A549 (cell line): Measurements from ENCODE around the gene CEBPE. TPM values are rescaled to one million over a fixed set of nuclear protein-coding genes. Genes with fewer than 3 reads are reported as not detected.

Experiments
- ATAC-seq, 2 experiments: fragments of 200-7000 bp in 1 of 2; fragments of >200 bp in 1 of 2; cut with Nextera tagmentation in 1 of 2; cut with Tn5 transposase in 1 of 2; 3 replicates each; pipeline versions ENCODE4 v1.8.0 to v1.9.1; 2018 to 2020; ENCODE audit warnings: mild to moderate bottlenecking in 1 of 2, moderate library complexity in 1 of 2
- CTCF ChIA-PET: fragments of 300-600 bp; sonication (Branson Sonifier 250); formaldehyde crosslinking; extraction: SDS; loops from one replicate; lab custom pipeline; 2021; ENCODE audit warnings: antibody characterized with exemption, inconsistent platforms; lab: Yijun Ruan, JAX
- POLR2A ChIA-PET: fragments of 350-600 bp; formaldehyde crosslinking; extraction: SDS; loops from one replicate; lab custom pipeline; 2021; ENCODE audit warnings: antibody characterized with exemption, inconsistent platforms; lab: Yijun Ruan, JAX
- DNase-seq, 2 experiments: peaks; one replicate each; pipeline versions ENCODE4 v3.0.0 to v3.0.0-alpha.2; 2011 to 2016; ENCODE audit warnings: low read depth in 1 of 2, low spot score in 1 of 2
- FAIRE-seq: peaks from 2 replicates; lab custom pipeline; 2011; peaks lifted over from hg19 to GRCh38; lab: Jason Lieb, UNC
- H3K27ac ChIP-seq, 2 experiments: fragments of >200 bp; sonication (Bioruptor Twin); formaldehyde crosslinking; 3 replicates each; pipeline ENCODE4 v1.5.1; 2016 to 2017
- H3K4me1 ChIP-seq: fragments of >200 bp; sonication (Bioruptor Twin); formaldehyde crosslinking; 3 replicates; pipeline ENCODE4 v1.6.1; 2016
- H3K4me2 ChIP-seq: fragments of >200 bp; sonication (Bioruptor Twin); formaldehyde crosslinking; 3 replicates; pipeline ENCODE4 v1.6.1; 2016
- H3K4me3 ChIP-seq: fragments of >200 bp; sonication (Bioruptor Twin); formaldehyde crosslinking; 3 replicates; pipeline ENCODE4 v1.5.1; 2016
- H3K9me3 ChIP-seq: fragments of >200 bp; sonication (Bioruptor Twin); formaldehyde crosslinking; 3 replicates; pipeline ENCODE4 v1.6.1; 2016
- ATOH8 ChIP-seq: fragments of 250-450 bp; sonication (Bioruptor Pico); IDR thresholded peaks from 2 replicates; pipeline ENCODE4 v1.5.0; 2020; ENCODE audit warnings: low read depth, mild to moderate bottlenecking, moderate library complexity
- BHLHE40 ChIP-seq: IDR thresholded peaks from 2 replicates; pipeline ENCODE4 v1.6.1; 2012; ENCODE audit warnings: low read depth, low read length, inconsistent platforms
- CBX8 ChIP-seq: fragments of 200-600 bp; sonication (generic); IDR thresholded peaks from 2 replicates; pipeline ENCODE4 v1.6.1; 2016
- CHD4 ChIP-seq: fragments of 200-600 bp; sonication (generic); IDR thresholded peaks from 2 replicates; pipeline ENCODE4 v1.6.1; 2016; ENCODE audit warnings: antibody characterized with exemption, mild to moderate bottlenecking, borderline replicate concordance
- EHF ChIP-seq: fragments of 250-450 bp; sonication (Bioruptor Pico); IDR thresholded peaks from 2 replicates; pipeline ENCODE4 v1.5.0; 2020; ENCODE audit warnings: mild to moderate bottlenecking
- FOSB ChIP-seq: fragments of 250-450 bp; sonication (Bioruptor Pico); IDR thresholded peaks from 2 replicates; pipeline ENCODE4 v1.5.0; 2020; ENCODE audit warnings: mild to moderate bottlenecking, moderate library complexity
- FOXS1 ChIP-seq: fragments of 250-450 bp; sonication (Bioruptor Pico); IDR thresholded peaks from 2 replicates; pipeline ENCODE4 v1.5.0; 2020; ENCODE audit warnings: mild to moderate bottlenecking, moderate library complexity
- HDAC2 ChIP-seq: fragments of 200-600 bp; sonication (generic); IDR thresholded peaks from 2 replicates; pipeline ENCODE4 v1.6.1; 2016
- HES2 ChIP-seq: fragments of >200 bp; sonication (Bioruptor Twin); formaldehyde crosslinking; IDR thresholded peaks from 2 replicates; pipeline ENCODE4 v1.6.1; 2016
- HEYL ChIP-seq: fragments of 250-450 bp; sonication (Bioruptor Pico); IDR thresholded peaks from 2 replicates; pipeline ENCODE4 v1.8.0; 2021; ENCODE audit warnings: mild to moderate bottlenecking, moderate library complexity
- HOXB13 ChIP-seq: fragments of 250-450 bp; sonication (Bioruptor Pico); IDR thresholded peaks from 2 replicates; pipeline ENCODE4 v1.5.0; 2020; ENCODE audit warnings: low read depth, mild to moderate bottlenecking, moderate library complexity
- JUN ChIP-seq, 2 experiments: fragments of >200 bp; sonication (Bioruptor Twin); formaldehyde crosslinking; IDR thresholded peaks; 2 replicates in 1 of 2; 3 replicates in 1 of 2; pipeline ENCODE4 v1.6.1; 2016 to 2017
- JUNB ChIP-seq: fragments of >200 bp; sonication (Bioruptor Twin); formaldehyde crosslinking; IDR thresholded peaks from 2 replicates; pipeline ENCODE4 v1.6.1; 2016
- KDM1A ChIP-seq: fragments of 200-600 bp; sonication (generic); IDR thresholded peaks from 2 replicates; pipeline ENCODE4 v1.6.1; 2016; ENCODE audit warnings: low read depth, mild to moderate bottlenecking
- PBX3 ChIP-seq: IDR thresholded peaks from 2 replicates; pipeline ENCODE4 v1.6.1; 2012
- PHF8 ChIP-seq: fragments of 200-600 bp; sonication (generic); IDR thresholded peaks from 2 replicates; pipeline ENCODE4 v1.6.1; 2016; ENCODE audit warnings: low read depth, mild to moderate bottlenecking, antibody characterized with exemption, moderate library complexity, borderline replicate concordance
- POLR2A ChIP-seq: IDR thresholded peaks from 2 replicates; pipeline ENCODE4 v1.6.1; 2012; ENCODE audit warnings: mild to moderate bottlenecking, low read length
- RAD21 ChIP-seq, 2 experiments: fragments of >200 bp in 1 of 2; sonication (Bioruptor Twin) in 1 of 2; formaldehyde crosslinking in 1 of 2; IDR thresholded peaks in 1 of 2; conservative IDR thresholded peaks in 1 of 2; 2 replicates in 1 of 2; 3 replicates in 1 of 2; pipeline ENCODE4 v1.6.1; 2012 to 2018; ENCODE audit warnings: inconsistent platforms in 1 of 2
- ZC3H11A ChIP-seq: fragments of 450-650 bp; IDR thresholded peaks from 2 replicates; pipeline ENCODE4 v1.6.1; 2014; ENCODE audit warnings: antibody characterized with exemption, mild to moderate bottlenecking
- ZNF302 ChIP-seq: fragments of 250-450 bp; sonication (Bioruptor Pico); IDR thresholded peaks from 2 replicates; pipeline ENCODE4 v1.9.0; 2021; ENCODE audit warnings: inconsistent platforms, mild to moderate bottlenecking, moderate library complexity
- ZSCAN20 ChIP-seq: fragments of 250-450 bp; sonication (Bioruptor Pico); IDR thresholded peaks from 2 replicates; pipeline ENCODE4 v1.8.0; 2022; ENCODE audit warnings: mild to moderate bottlenecking, moderate library complexity
- WGBS: methylation state at CpG from one replicate; pipeline ENCODE4 v1.1.6; 2017; ENCODE audit errors: missing lambda C conversion rate; 5-methylcytosine and 5-hydroxymethylcytosine counted together
- polyA plus RNA-seq, 4 experiments: library from polyadenylated mRNA; depleted of rRNA in 3 of 4; stranded (reverse); fragments of >200 nt; fragmentation: RNase III in 1 of 4; extraction: RNeasy Plus Mini Kit Qiagen cat#74134 plus additional on column Dnase treatment in 1 of 4; gene quantifications; 2 replicates in 3 of 4; 3 replicates in 1 of 4; pipeline ENCODE4 v1.2.3, GENCODE V29; 2011 to 2017

CEBPE gene
- polyA plus RNA-seq, 2 of the 4 experiments (the other 2 are of a cell fraction): 0.05 TPM; not detected in 1

GRCh38 chr14:23091294-23092225, 27.5 kb downstream of the CEBPE start:
- no peak for TF ChIP-seq ZNF302 (CRISPR knock-in tag)
- TF ChIP-seq PHF8: no peak
- no peak for TF ChIP-seq FOSB (CRISPR knock-in tag)
- no peak for TF ChIP-seq BHLHE40
- ATAC-seq (no peak), DNase-seq (no peak), FAIRE-seq (no peak)
- POLR2A ChIA-PET: interaction anchor here (0.7 to 1.3 kb wide), 2 partner anchors 20 to 29 kb away, joined by 4 to 9 read pairs; no protein-coding TSS in a partner anchor
- 85% methylated on average over 12 of the region's 12 CpGs for WGBS
- Histone ChIP-seq H3K4me2 (no peak overlapping the region), H3K9me3 (no peaks in the 10 kb centered on the region), H3K4me1 (peaks cover 17% of the 10 kb centered on the region), H3K27ac (no peak overlapping the region), H3K4me3 (no peak overlapping the region)
- CTCF ChIA-PET: interaction anchor here (0.9 to 5.9 kb wide), 10 partner anchors 11 to 96 kb away, joined by 3 to 78 read pairs (median 7); partner anchors contain the start of gene CDH24

GRCh38 chr14:23090254-23090636, 28.8 kb downstream of the CEBPE start:
- WGBS: 95% methylated on average over 4 of the region's 4 CpGs
- no peak overlapping the region for H3K4me3 ChIP-seq
- no peak for ATAC-seq
- H3K9me3 ChIP-seq: no peaks in the 10 kb centered on the region
- H3K27ac ChIP-seq: no peak overlapping the region
- CTCF ChIA-PET: interaction anchor here (0.6 to 5.9 kb wide), 15 partner anchors 9 to 161 kb away, joined by 3 to 78 read pairs (median 4); partner anchors contain the start of genes CDH24 and PRMT5
- DNase-seq: no peak
- peaks cover 15% of the 10 kb centered on the region; the same call in 2 of the 3 replicates for H3K4me1 ChIP-seq
- POLR2A ChIA-PET: interaction anchor here (1.0 kb wide), 1 partner anchor 83 kb away, joined by 4 read pairs; no protein-coding TSS in a partner anchor
- no peak overlapping the region for H3K4me2 ChIP-seq
- FAIRE-seq: no peak
- TF ChIP-seq PBX3 (no peak), HDAC2 (no peak), HOXB13 (CRISPR knock-in tag) (no peak), EHF (CRISPR knock-in tag) (no peak), POLR2A (no peak), KDM1A (no peak), JUNB (no peak), ATOH8 (CRISPR knock-in tag) (no peak), FOSB (CRISPR knock-in tag) (no peak), HEYL (CRISPR knock-in tag) (no peak), CBX8 (no peak), CHD4 (no peak), FOXS1 (CRISPR knock-in tag) (no peak), JUN (IDR thresholded peaks at IDR 0.05) (no peak), HES2 (no peak), ZSCAN20 (no peak), RAD21 (conservative IDR thresholded peaks at IDR 0.05 in 1 of 2, IDR thresholded peaks at IDR 0.05 in 1 of 2) (no peak), BHLHE40 (no peak), ZC3H11A (no peak)
